Kidney capillary endothelial cell (primary cell): ENCODE data around the gene GPR156.
"Not testable (repeated sequence)": the region's sequence is repeated elsewhere in the genome, so short reads cannot be mapped to it uniquely, and the experiment has no call there.

Experiments used
- DNase-seq: peaks from one replicate; pipeline ENCODE4 v3.0.0-alpha.2; 2018; ENCODE audit warnings: low spot score

The GPR156 gene

DNA sequence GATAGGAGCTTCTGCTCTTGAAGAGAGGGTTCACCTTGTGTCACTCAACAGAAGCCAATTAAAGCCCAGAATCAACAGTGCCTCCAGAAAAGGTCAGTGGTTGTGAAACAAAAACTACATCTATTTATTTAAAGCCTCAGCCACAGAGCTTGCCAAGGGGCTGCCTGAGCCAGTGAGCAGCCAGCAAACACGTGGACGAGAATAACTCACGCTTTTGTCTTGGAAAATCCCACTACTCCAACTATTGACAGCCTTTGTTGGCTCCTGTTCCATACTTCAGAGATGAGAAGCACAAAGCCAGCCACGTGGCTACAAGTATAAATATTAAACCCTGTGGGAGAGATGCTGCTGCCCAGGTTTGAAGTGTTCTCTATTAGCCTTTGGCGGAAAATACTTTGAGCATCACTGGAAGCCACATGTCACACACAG, 10.3 kb downstream of the GPR156 start:
- no peak for DNase-seq

- no peak for DNase-seq
These were observed 12.7 kb downstream of the GPR156 start for GRCh38 chr3:120272286-120272685.

DNA sequence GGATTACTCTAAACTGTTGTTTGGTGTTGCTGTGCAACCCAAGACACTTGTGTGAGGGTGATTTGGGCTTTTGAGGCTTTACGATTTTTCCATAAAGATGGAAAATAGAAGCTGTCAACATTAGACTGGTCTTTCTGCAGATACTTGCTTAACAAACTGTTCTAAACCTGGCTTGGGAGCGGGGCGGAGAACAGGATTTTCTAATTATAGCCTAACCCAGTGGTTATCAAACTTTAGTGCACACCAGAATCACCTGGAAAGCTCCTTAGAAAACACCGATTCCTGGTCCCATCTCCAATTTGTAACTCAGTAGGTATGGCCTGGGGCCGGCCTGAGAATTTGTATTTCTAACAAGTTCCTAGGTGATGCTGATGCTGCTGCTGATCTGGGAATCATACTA, 19.0 kb downstream of the GPR156 start:
- no peak for DNase-seq

GRCh38 chr3:120264963-120265362, 20.1 kb downstream of the GPR156 start:
- no peak for DNase-seq

- DNase-seq: no peak
These were observed 21.2 kb downstream of the GPR156 start for GRCh38 chr3:120263792-120264191.

- DNase-seq: no peak
These were observed 27.0 kb downstream of the GPR156 start for GRCh38 chr3:120258009-120258408.

DNA sequence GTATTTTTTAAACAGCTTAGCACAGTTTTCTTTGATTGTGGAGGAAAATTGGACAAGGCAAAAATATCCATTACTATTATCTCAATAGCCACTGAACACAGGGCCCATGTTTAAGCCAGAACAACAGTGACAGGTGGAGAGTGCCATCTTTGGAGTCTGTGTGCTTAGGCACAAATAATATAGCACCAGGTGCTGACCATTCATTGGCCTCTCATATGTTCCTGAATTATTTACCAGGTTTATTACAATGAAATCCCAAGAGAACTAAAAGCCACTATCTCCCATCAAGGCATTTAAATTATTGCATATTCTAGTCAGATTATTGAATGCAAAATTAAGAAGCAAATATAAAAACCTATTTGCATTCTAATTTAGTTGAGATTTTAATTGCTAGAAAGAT, 39.6 kb downstream of the GPR156 start:
- DNase-seq: no peak

GRCh38 chr3:120244834-120245225, 40.2 kb downstream of the GPR156 start:
- no peak for DNase-seq

GRCh38 chr3:120239644-120240043, 45.4 kb downstream of the GPR156 start:
- DNase-seq: no peak

- no peak for DNase-seq
These were observed 57.2 kb downstream of the GPR156 start for GRCh38 chr3:120227710-120228347.

GRCh38 chr3:120224237-120224636, 60.8 kb downstream of the GPR156 start:
- DNase-seq: no peak

DNA sequence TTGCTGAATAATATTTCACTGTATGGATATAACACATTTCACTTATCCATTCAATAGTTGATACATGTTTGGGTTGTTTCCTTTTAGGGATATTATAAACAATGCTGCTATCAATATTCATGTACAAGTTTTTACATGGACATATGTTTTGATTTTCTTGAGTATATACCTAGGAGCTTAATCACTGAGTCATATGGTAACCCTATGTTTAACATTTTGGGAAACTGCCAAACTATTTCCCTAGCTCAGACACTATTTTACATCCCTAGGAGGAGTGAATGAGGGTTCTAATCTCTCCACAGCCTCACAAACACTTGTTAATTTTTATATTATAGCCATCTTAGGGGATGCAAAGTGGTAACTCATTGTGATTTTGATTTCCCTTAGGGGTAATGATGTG, 66.0 kb downstream of the GPR156 start:
- no peak for DNase-seq

GRCh38 chr3:120216633-120217032, 68.4 kb downstream of the GPR156 start:
- not testable (repeated sequence) for DNase-seq

GRCh38 chr3:120214176-120214575, 70.8 kb downstream of the GPR156 start:
- no peak for DNase-seq

DNA sequence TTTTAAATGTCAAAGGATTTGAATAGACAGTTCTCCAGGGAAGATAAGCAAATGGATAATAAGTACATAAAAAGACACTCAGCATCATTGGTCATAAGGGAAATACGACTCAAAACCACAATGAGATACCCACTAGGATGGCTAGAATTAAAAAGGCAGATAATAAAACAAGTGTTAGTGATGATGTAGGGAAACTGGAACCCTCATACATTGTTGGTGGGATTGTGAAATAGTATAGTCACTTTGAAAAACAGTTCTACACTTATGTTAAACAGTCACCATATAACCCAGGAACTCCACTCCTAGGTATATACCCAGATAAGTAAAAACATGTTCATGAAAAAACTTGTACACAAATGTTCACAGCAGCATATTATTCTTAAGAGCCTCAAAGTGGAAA, 72.5 kb downstream of the GPR156 start:
- no peak for DNase-seq

DNA sequence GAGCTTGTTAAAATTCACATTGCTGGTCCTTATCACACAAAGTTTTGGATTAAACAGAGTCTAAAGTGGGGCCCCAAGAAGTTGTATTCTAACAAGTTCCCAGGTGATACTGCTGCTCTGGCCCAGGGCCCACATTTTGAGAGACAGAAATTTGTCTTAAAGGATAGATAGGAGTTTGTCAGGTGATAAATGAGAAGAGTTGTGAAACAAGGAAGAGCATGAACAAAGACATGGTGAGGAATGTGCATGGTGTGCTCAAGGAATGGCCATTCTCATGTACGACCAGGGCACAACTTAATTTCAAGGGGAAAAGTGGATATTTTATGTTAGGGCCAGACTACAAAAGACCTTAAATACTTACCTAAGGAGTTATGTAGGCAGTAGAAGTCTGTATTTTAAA, 75.6 kb downstream of the GPR156 start:
- DNase-seq: no peak

GRCh38 chr3:120204338-120204737, 80.7 kb downstream of the GPR156 start:
- no peak for DNase-seq

DNA sequence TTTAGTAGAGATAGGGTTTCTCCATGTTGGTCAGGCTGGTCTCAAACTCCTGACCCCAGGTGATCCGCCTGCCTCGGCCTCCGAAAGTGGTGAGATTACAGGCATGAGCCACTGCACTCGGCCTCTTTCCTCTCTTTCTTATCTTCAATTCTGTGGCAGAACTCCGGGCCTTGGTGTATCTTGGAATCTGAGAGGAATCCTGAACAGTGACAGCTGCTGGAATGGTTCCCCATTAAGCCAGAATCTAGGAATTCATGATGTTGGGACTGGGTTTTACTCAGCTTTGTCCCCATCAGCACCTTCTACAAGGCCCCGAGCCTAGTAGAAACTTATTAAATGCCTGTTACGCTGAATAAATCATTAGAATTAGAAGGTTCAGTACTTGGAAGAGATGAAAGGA, 81.4 kb downstream of the GPR156 start:
- DNase-seq: no peak

DNA sequence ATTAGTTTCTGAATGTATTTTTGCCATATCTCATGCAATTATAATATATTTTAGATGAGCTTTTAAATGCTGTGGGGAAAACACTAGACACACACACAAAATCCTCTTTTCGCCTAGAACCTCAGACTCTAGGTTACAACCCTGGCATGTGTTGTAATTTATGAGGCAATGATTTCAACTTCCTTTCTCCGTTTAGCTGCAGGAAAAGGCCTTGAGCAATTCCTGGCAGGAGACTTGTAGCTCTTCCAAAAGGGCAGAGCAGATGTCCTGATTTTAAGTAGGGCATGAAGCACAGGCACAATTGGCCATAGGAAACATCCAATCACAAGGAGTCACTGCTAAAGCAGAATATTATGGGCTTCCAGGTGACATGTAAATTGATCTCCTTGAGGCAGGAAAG, 82.0 kb downstream of the GPR156 start:
- peak; percentile 37 for DNase-seq

DNA sequence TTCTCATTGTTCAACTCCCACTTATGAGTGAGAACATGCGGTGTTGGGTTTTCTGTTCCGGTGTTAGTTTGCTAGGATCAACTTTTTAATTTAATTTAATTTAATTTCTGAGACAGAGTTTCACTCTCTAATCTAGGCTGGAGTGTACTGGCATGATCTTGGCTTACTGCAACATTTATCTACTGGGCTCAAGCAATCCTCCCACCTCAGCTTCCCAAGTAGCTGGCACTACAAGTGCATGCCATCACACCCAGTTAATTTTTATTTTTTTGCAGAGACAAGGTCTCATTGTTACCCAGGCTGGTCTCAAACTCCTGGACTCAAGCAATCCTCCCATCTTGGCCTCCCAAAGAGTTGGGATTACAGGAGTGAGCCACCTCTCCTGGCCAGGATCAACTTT, 82.7 kb downstream of the GPR156 start:
- no peak for DNase-seq

- no peak for DNase-seq
These were observed 84.4 kb downstream of the GPR156 start for GRCh38 chr3:120200493-120201235.

- DNase-seq: no peak
These were observed 86.6 kb downstream of the GPR156 start for GRCh38 chr3:120198305-120198878.

DNA sequence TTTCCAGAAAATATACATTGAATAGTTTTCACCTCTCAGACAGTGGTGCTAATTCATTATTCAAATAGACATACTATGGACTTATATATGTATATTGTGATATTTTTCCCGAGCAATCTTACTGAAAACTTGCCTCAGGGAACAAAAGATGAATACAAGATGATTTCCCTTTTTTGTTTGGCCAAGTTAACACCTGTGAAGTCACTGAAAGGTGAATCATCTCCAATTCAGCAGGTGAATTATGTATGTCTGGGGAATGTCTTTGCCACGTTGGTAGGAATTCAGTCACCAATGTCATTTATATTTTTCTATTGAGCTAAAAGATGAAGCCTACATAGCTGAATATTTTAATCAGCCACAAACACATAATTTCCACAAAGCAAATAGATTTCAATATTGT, 88.2 kb downstream of the GPR156 start:
- no peak for DNase-seq

GRCh38 chr3:120196333-120196732, 88.7 kb downstream of the GPR156 start:
- no peak for DNase-seq
